GM19238 (cell line): ENCODE measurements around the gene PODN.

Experiments
- DNase-seq: peaks from one replicate; pipeline ENCODE4 v3.0.0; 2011; ENCODE audit warnings: low spot score; ENCODE audit not compliant: insufficient read length

PODN gene

GRCh38 chr1:53051676-53052075, 10.3 kb upstream of the PODN start:
- no peak for DNase-seq

GRCh38 chr1:53057127-53057526, 4.9 kb upstream of the PODN start:
- no peak for DNase-seq

- DNase-seq = no peak
These were observed 1.4 kb upstream of the PODN start for GRCh38 chr1:53060579-53060978.

GRCh38 chr1:53061123-53061858, 722 bp upstream of the PODN start:
- no peak for DNase-seq

- no peak for DNase-seq
These were observed 937 bp downstream of the PODN start for GRCh38 chr1:53062708-53063591.

- no peak for DNase-seq
These were observed 1.9 kb downstream of the PODN start for GRCh38 chr1:53063744-53064515.

- DNase-seq = no peak
These were observed 3.4 kb downstream of the PODN start for GRCh38 chr1:53065391-53065790.

- DNase-seq = no peak
These were observed 4.5 kb downstream of the PODN start for GRCh38 chr1:53066488-53066887.

GRCh38 chr1:53066891-53067738, 5.1 kb downstream of the PODN start:
- no peak for DNase-seq

- no peak for DNase-seq
These were observed 5.9 kb downstream of the PODN start for GRCh38 chr1:53067886-53068285.

GRCh38 chr1:53068314-53069099, 6.5 kb downstream of the PODN start:
- DNase-seq = no peak

- no peak for DNase-seq
These were observed 7.3 kb downstream of the PODN start for GRCh38 chr1:53069265-53069662.

GRCh38 chr1:53069663-53070327, 7.8 kb downstream of the PODN start:
- DNase-seq = no peak

GRCh38 chr1:53070621-53071020, 8.6 kb downstream of the PODN start:
- DNase-seq = no peak

GRCh38 chr1:53071167-53071865, 9.3 kb downstream of the PODN start:
- DNase-seq = no peak

- DNase-seq = no peak
These were observed 9.9 kb downstream of the PODN start for GRCh38 chr1:53071915-53072314.

GRCh38 chr1:53073287-53073686, 11.3 kb downstream of the PODN start:
- DNase-seq = no peak

- no peak for DNase-seq
These were observed 11.9 kb downstream of the PODN start for GRCh38 chr1:53073868-53074311.
